Progenitor cell of endocrine pancreas (in vitro differentiated cells): ENCODE results near the gene SIX5. TPM values are rescaled to one million over a fixed set of nuclear protein-coding genes. Genes with fewer than 3 reads are reported as not detected.

Source experiments
- DNase-seq: peaks from one replicate; pipeline ENCODE4 v3.0.0; 2021; ENCODE audit warnings: low spot score; ENCODE audit not compliant: unreplicated experiment
- H3K27ac Mint-ChIP-seq: 2 replicates; pipeline ENCODE4 v1.8.0; 2021; ENCODE audit warnings: mild to moderate bottlenecking, moderate library complexity, mixed read lengths
- H3K27me3 Mint-ChIP-seq: 2 replicates; pipeline ENCODE4 v1.8.0; 2021; ENCODE audit warnings: mixed read lengths
- H3K36me3 Mint-ChIP-seq: 2 replicates; pipeline ENCODE4 v1.8.0; 2022; ENCODE audit warnings: mixed read lengths; ENCODE audit not compliant: insufficient read depth
- H3K4me1 Mint-ChIP-seq: 2 replicates; pipeline ENCODE4 v1.8.0; 2021; ENCODE audit warnings: low read depth, mixed read lengths
- H3K4me3 Mint-ChIP-seq: 2 replicates; pipeline ENCODE4 v1.8.0; 2021; ENCODE audit warnings: low read depth, mild to moderate bottlenecking, moderate library complexity, mixed read lengths
- H3K9me3 Mint-ChIP-seq: 2 replicates; pipeline ENCODE4 v1.8.0; 2021; ENCODE audit warnings: low read depth, mixed read lengths
- CTCF ChIP-seq: fragments of 200-600 bp; sonication (generic); IDR thresholded peaks from one replicate; pipeline ENCODE4 v1.5.0; 2021; ENCODE audit warnings: antibody characterized with exemption, mild to moderate bottlenecking; ENCODE audit not compliant: unreplicated experiment
- total RNA-seq: library from RNA; stranded (reverse); gene quantifications from 2 replicates; pipeline ENCODE4 v1.2.1, GENCODE V29; 2021

SIX5 gene
- total RNA-seq, 1 donor from 2014 or later, result 42.3 TPM

- no peak for DNase-seq
- Mint-ChIP-seq H3K9me3 (no peaks in the 10 kb centered on the region), H3K4me3 (no peak overlapping the region), H3K4me1 (peaks cover 12% of the 10 kb centered on the region), H3K27ac (no peak overlapping the region), H3K27me3 (no peaks in the 10 kb centered on the region), H3K36me3 (peaks cover 17% of the 10 kb centered on the region)
- TF ChIP-seq CTCF, result no peak
Observed at GRCh38 chr19:45780448-45781213, 11.6 kb upstream of the SIX5 start.

- no peaks in the 10 kb centered on the region for H3K9me3 Mint-ChIP-seq
- peaks cover 12% of the 10 kb centered on the region for H3K4me1 Mint-ChIP-seq
- no peak overlapping the region for H3K27ac Mint-ChIP-seq
- H3K27me3 Mint-ChIP-seq, result no peaks in the 10 kb centered on the region
- H3K4me3 Mint-ChIP-seq, result no peak overlapping the region
- peaks cover 17% of the 10 kb centered on the region for H3K36me3 Mint-ChIP-seq
- no peak for DNase-seq
- no peak for TF ChIP-seq CTCF
Observed at GRCh38 chr19:45780146-45780447, 11.0 kb upstream of the SIX5 start.

- peak overlapping the region; percentile 79 for H3K27ac Mint-ChIP-seq
- no peaks in the 10 kb centered on the region for H3K27me3 Mint-ChIP-seq
- H3K36me3 Mint-ChIP-seq, result peaks cover 22% of the 10 kb centered on the region
- peak; percentile 69 for TF ChIP-seq CTCF
- no peaks in the 10 kb centered on the region for H3K9me3 Mint-ChIP-seq
- peak overlapping the region; percentile 63 for H3K4me3 Mint-ChIP-seq
- H3K4me1 Mint-ChIP-seq, result peaks cover 12% of the 10 kb centered on the region
- DNase-seq, result peak; percentile 70
Observed at GRCh38 chr19:45779231-45780145, 10.4 kb upstream of the SIX5 start.

GRCh38 chr19:45778010-45778661, 9.1 kb upstream of the SIX5 start:
- Mint-ChIP-seq H3K27ac (no peak overlapping the region), H3K4me3 (no peak overlapping the region), H3K36me3 (peaks cover 24% of the 10 kb centered on the region), H3K4me1 (peaks cover 16% of the 10 kb centered on the region), H3K27me3 (no peaks in the 10 kb centered on the region), H3K9me3 (no peaks in the 10 kb centered on the region)
- no peak for TF ChIP-seq CTCF
- DNase-seq, result no peak

- H3K36me3 Mint-ChIP-seq, result peaks cover 25% of the 10 kb centered on the region
- H3K4me3 Mint-ChIP-seq, result no peak overlapping the region
- no peak for TF ChIP-seq CTCF
- H3K9me3 Mint-ChIP-seq, result no peaks in the 10 kb centered on the region
- H3K27ac Mint-ChIP-seq, result no peak overlapping the region
- H3K27me3 Mint-ChIP-seq, result no peaks in the 10 kb centered on the region
- no peak for DNase-seq
- H3K4me1 Mint-ChIP-seq, result peaks cover 17% of the 10 kb centered on the region
Observed at GRCh38 chr19:45777395-45777961, 8.4 kb upstream of the SIX5 start.
